Endothelial cell (in vitro differentiated cells): ENCODE results near the gene CATSPERD. TPM values are rescaled to one million over a fixed set of nuclear protein-coding genes. Genes with fewer than 3 reads are reported as not detected.
"Not testable (repeated sequence)": the region's sequence is repeated elsewhere in the genome, so short reads cannot be mapped to it uniquely, and the experiment has no call there.

Experiments used
- DNase-seq: peaks from one replicate; pipeline ENCODE4 v3.0.0; 2021; ENCODE audit warnings: low spot score
- H3K27ac Mint-ChIP-seq: one replicate; pipeline ENCODE4 v1.8.0; 2021; ENCODE audit warnings: mixed read lengths, inconsistent platforms; ENCODE audit not compliant: unreplicated experiment
- H3K27me3 Mint-ChIP-seq: one replicate; pipeline ENCODE4 v1.8.0; 2021; ENCODE audit warnings: mild to moderate bottlenecking, moderate library complexity, mixed read lengths, inconsistent platforms; ENCODE audit not compliant: unreplicated experiment
- H3K36me3 Mint-ChIP-seq: one replicate; pipeline ENCODE4 v1.8.0; 2021; ENCODE audit warnings: mild to moderate bottlenecking, low read depth, mixed read lengths, inconsistent platforms; ENCODE audit not compliant: unreplicated experiment
- H3K4me1 Mint-ChIP-seq: one replicate; pipeline ENCODE4 v1.8.0; 2021; ENCODE audit warnings: mild to moderate bottlenecking, mixed read lengths, inconsistent platforms; ENCODE audit not compliant: unreplicated experiment
- H3K4me3 Mint-ChIP-seq: one replicate; pipeline ENCODE4 v1.8.0; 2021; ENCODE audit warnings: mild to moderate bottlenecking, mixed read lengths, inconsistent platforms; ENCODE audit not compliant: unreplicated experiment
- H3K9me3 Mint-ChIP-seq: one replicate; pipeline ENCODE4 v1.8.0; 2021; ENCODE audit warnings: mixed read lengths, inconsistent platforms; ENCODE audit not compliant: unreplicated experiment
- CTCF ChIP-seq: fragments of 200-600 bp; sonication (generic); IDR thresholded peaks from one replicate; pipeline ENCODE4 v1.5.0; 2021; ENCODE audit warnings: antibody characterized with exemption; ENCODE audit not compliant: unreplicated experiment
- total RNA-seq: library from RNA; stranded (reverse); fragmentation: NEBNext Ultra II Directional; extraction: Animal tissue kit (Norgen Biotek cat#: 25700); gene quantifications from one replicate; pipeline ENCODE4 v1.2.1, GENCODE V29; 2021; ENCODE audit not compliant: unreplicated experiment

Gene CATSPERD
- total RNA-seq, 1 donor from 2014 or later = not detected

- Mint-ChIP-seq H3K4me3 (peak overlapping the region; percentile 79), H3K36me3 (peaks cover 9% of the 10 kb centered on the region), H3K9me3 (no peaks in the 10 kb centered on the region), H3K27ac (peak overlapping the region; percentile 57), H3K27me3 (peaks cover 15% of the 10 kb centered on the region), H3K4me1 (peaks cover 13% of the 10 kb centered on the region)
- DNase-seq = no peak
- no peak for TF ChIP-seq CTCF
Measured at GRCh38 chr19:5718037-5718578, 2.3 kb upstream of the CATSPERD start.

- no peak for TF ChIP-seq CTCF
- Mint-ChIP-seq H3K4me3 (peak overlapping the region; percentile 95), H3K36me3 (peaks cover 8% of the 10 kb centered on the region), H3K27ac (peak overlapping the region; percentile 92), H3K4me1 (peaks cover 13% of the 10 kb centered on the region), H3K27me3 (peaks cover 15% of the 10 kb centered on the region), H3K9me3 (no peaks in the 10 kb centered on the region)
- no peak for DNase-seq
Measured at GRCh38 chr19:5718579-5719273, 1.7 kb upstream of the CATSPERD start.

- Mint-ChIP-seq H3K9me3 (no peaks in the 10 kb centered on the region), H3K27ac (peak overlapping the region; percentile 92), H3K4me1 (peaks cover 13% of the 10 kb centered on the region), H3K27me3 (peaks cover 15% of the 10 kb centered on the region), H3K4me3 (peak overlapping the region; percentile 95), H3K36me3 (peaks cover 4% of the 10 kb centered on the region)
- no peak for TF ChIP-seq CTCF
- no peak for DNase-seq
Measured at GRCh38 chr19:5719274-5719960, 1.0 kb upstream of the CATSPERD start.

GRCh38 chr19:5727453-5728050 lies 7.1 kb downstream of the CATSPERD start:
- no peaks in the 10 kb centered on the region for H3K36me3 Mint-ChIP-seq

GRCh38 chr19:5733172-5733571 lies 12.7 kb downstream of the CATSPERD start:
- not testable (repeated sequence) for H3K4me1 Mint-ChIP-seq, H3K27ac Mint-ChIP-seq, H3K27me3 Mint-ChIP-seq, DNase-seq, H3K4me3 Mint-ChIP-seq, H3K9me3 Mint-ChIP-seq, H3K36me3 Mint-ChIP-seq

More at GRCh38 chr19:5727453-5728050, 7.1 kb downstream of the CATSPERD start:
- Mint-ChIP-seq H3K4me1 (no peaks in the 10 kb centered on the region), H3K27ac (no peak overlapping the region), H3K9me3 (no peaks in the 10 kb centered on the region), H3K4me3 (no peak overlapping the region), H3K27me3 (no peaks in the 10 kb centered on the region)
- no peak for TF ChIP-seq CTCF
- no peak for DNase-seq
